ENCODE measurements around the gene DDR2. TPM values are rescaled to one million over a fixed set of nuclear protein-coding genes. Genes with fewer than 3 reads are reported as not detected.

The DDR2 gene
- total RNA-seq, 1 experiment from 2014 or later = 0.52 TPM

- no peak overlapping the region for H3T11ph ChIP-seq (ENCODE audit: low read length)
- no peak overlapping the region for H3K27ac ChIP-seq (ENCODE audit: insufficient read length, low read depth, low read length)
- no peaks in the 10 kb centered on the region for H3K4me1 ChIP-seq (ENCODE audit: insufficient read depth, low read length)
- H3K18ac ChIP-seq (ENCODE audit: insufficient read length, low read depth, low read length) = no peak overlapping the region
- no peak overlapping the region for H2BK12ac ChIP-seq (ENCODE audit: insufficient read length, low read depth, low read length)
- no peaks in the 10 kb centered on the region for H3K27me3 ChIP-seq (ENCODE audit: insufficient read depth, low read length)
- H4K91ac ChIP-seq (ENCODE audit: insufficient read length, low read depth, low read length) = no peak overlapping the region
- no peak overlapping the region for H2BK20ac ChIP-seq (ENCODE audit: low read depth, low read length, poor library complexity, severe bottlenecking)
- Mint-ChIP-seq H3K36me3 (ENCODE audit: insufficient read depth in 1 of 3, low read depth in 3 of 3) (no peaks in the 10 kb centered on the region), H3K27ac (no peak overlapping the region), H3K27me3 (ENCODE audit: low read depth) (no peaks in the 10 kb centered on the region), H3K4me3 (no peak overlapping the region), H3K4me1 (no peaks in the 10 kb centered on the region; a peak in 1 of 4 replicates), H3K9me3 (peaks cover 4 to 5% of the 10 kb centered on the region in 2 experiments; a peak in 3 of 5 replicates)
- no peak overlapping the region for H3K4me2 ChIP-seq (ENCODE audit: insufficient read depth, insufficient read length, low read length)
- H3K23ac ChIP-seq (ENCODE audit: insufficient read length, low read depth, low read length) = no peak overlapping the region
- no CpG with 5 or more reads among the region's 2 CpGs for WGBS (ENCODE audit: extremely low coverage, insufficient read length, low lambda C conversion rate)
- H4K20me1 ChIP-seq (ENCODE audit: control insufficient read depth, insufficient read depth, insufficient read length) = no peaks in the 10 kb centered on the region
- no peak for DNase-seq
- no peak overlapping the region for H2AK5ac ChIP-seq (ENCODE audit: insufficient read length, low read length)
- H3K79me2 ChIP-seq (ENCODE audit: insufficient read depth, low read length) = no peaks in the 10 kb centered on the region
- TF ChIP-seq CTCF (conservative IDR thresholded peaks at IDR 0.05) = no peak
- no peak overlapping the region for H3K56ac ChIP-seq (ENCODE audit: insufficient read length, low read depth, low read length)
- H3K4ac ChIP-seq (ENCODE audit: low read depth, low read length) = no peak overlapping the region
- H3K9ac ChIP-seq (ENCODE audit: extremely low read depth, insufficient read length, low read length) = no peak overlapping the region
- no peak overlapping the region for H2BK120ac ChIP-seq (ENCODE audit: low read depth, low read length, poor library complexity, severe bottlenecking)
- H2AFZ ChIP-seq (ENCODE audit: low read length) = no peak overlapping the region
- H3K79me1 ChIP-seq (ENCODE audit: insufficient read depth, low read depth, low read length, poor library complexity, severe bottlenecking) = no peaks in the 10 kb centered on the region
- H2BK5ac ChIP-seq (ENCODE audit: insufficient read length, low read length) = no peak overlapping the region
- H2BK15ac ChIP-seq (ENCODE audit: low read depth, low read length) = no peak overlapping the region
- no peaks in the 10 kb centered on the region for H3K9me3 ChIP-seq (ENCODE audit: control insufficient read depth, low read depth, low read length)
- H3K23me2 ChIP-seq (ENCODE audit: insufficient read length, low read depth, low read length, poor library complexity, severe bottlenecking) = no peaks in the 10 kb centered on the region
- no peak overlapping the region for H4K5ac ChIP-seq (ENCODE audit: insufficient read length, low read depth, low read length)
- H3K14ac ChIP-seq (ENCODE audit: insufficient read depth, low read length) = no peak overlapping the region
- H4K8ac ChIP-seq (replicated peaks; ENCODE audit: insufficient read length, low read depth, low read length) = no peak overlapping the region
These were observed 43.8 kb downstream of the DDR2 start for GRCh38 chr1:162676087-162676486.
